Measurements from ENCODE around the gene TBC1D1.

- TF ChIP-seq EZH2 (IDR thresholded peaks at IDR 0.05; ENCODE audit: insufficient read depth, low read length), result no peak
- no peak for TF ChIP-seq CTCF (IDR thresholded peaks at IDR 0.05; ENCODE audit: insufficient read depth, low read depth, low read length)
Measured at GRCh38 chr4:38154681-38155588, 264.1 kb downstream of the TBC1D1 start.

Data from astrocyte (in vitro differentiated cells and primary cell).